Endothelial cell (in vitro differentiated cells): ENCODE data around the gene UBA5. TPM values are rescaled to one million over a fixed set of nuclear protein-coding genes. Genes with fewer than 3 reads are reported as not detected.

Experiments
- DNase-seq: peaks from one replicate; pipeline ENCODE4 v3.0.0; 2021; ENCODE audit warnings: low spot score
- H3K27ac Mint-ChIP-seq: one replicate; pipeline ENCODE4 v1.8.0; 2021; ENCODE audit warnings: mixed read lengths, inconsistent platforms; ENCODE audit not compliant: unreplicated experiment
- H3K27me3 Mint-ChIP-seq: one replicate; pipeline ENCODE4 v1.8.0; 2021; ENCODE audit warnings: mild to moderate bottlenecking, moderate library complexity, mixed read lengths, inconsistent platforms; ENCODE audit not compliant: unreplicated experiment
- H3K36me3 Mint-ChIP-seq: one replicate; pipeline ENCODE4 v1.8.0; 2021; ENCODE audit warnings: mild to moderate bottlenecking, low read depth, mixed read lengths, inconsistent platforms; ENCODE audit not compliant: unreplicated experiment
- H3K4me1 Mint-ChIP-seq: one replicate; pipeline ENCODE4 v1.8.0; 2021; ENCODE audit warnings: mild to moderate bottlenecking, mixed read lengths, inconsistent platforms; ENCODE audit not compliant: unreplicated experiment
- H3K4me3 Mint-ChIP-seq: one replicate; pipeline ENCODE4 v1.8.0; 2021; ENCODE audit warnings: mild to moderate bottlenecking, mixed read lengths, inconsistent platforms; ENCODE audit not compliant: unreplicated experiment
- H3K9me3 Mint-ChIP-seq: one replicate; pipeline ENCODE4 v1.8.0; 2021; ENCODE audit warnings: mixed read lengths, inconsistent platforms; ENCODE audit not compliant: unreplicated experiment
- total RNA-seq: library from RNA; stranded (reverse); fragmentation: NEBNext Ultra II Directional; extraction: Animal tissue kit (Norgen Biotek cat#: 25700); gene quantifications from one replicate; pipeline ENCODE4 v1.2.1, GENCODE V29; 2021; ENCODE audit not compliant: unreplicated experiment
- TF ChIP-seq, protein P1 (sequence below): fragments of 200-600 bp; sonication (generic); IDR thresholded peaks from one replicate; pipeline ENCODE4 v1.5.0; 2021; ENCODE audit warnings: antibody characterized with exemption; ENCODE audit not compliant: unreplicated experiment

Gene UBA5
- total RNA-seq, 1 donor from 2014 or later = 53.5 TPM

DNA sequence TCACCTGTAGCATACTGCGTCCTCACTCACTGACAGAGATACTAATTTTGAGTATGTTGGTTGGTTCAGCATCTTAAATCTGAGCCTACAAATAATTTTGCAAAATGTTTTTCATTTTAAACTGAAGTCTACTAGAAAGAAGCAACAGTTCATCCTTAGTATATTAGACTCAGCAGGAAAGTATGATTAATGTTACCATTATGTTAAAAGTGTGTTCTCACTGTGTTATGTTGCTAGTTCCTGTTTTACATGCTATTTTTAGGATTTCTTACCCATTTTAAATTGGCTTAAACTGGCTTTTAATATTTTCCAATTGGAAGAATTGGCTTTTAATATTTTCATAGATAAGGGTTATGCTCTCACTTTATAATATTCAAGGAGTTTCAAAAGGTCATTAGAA, 37.4 kb upstream of the UBA5 start:
- H3K27ac Mint-ChIP-seq = no peak overlapping the region

GRCh38 chr3:132623646-132624045, 36.5 kb upstream of the UBA5 start:
- H3K27ac Mint-ChIP-seq = no peak overlapping the region

More for the DNA sequence above, 37.4 kb upstream of the UBA5 start:
- Mint-ChIP-seq H3K4me3 (no peak overlapping the region), H3K36me3 (peaks cover 8% of the 10 kb centered on the region), H3K4me1 (peaks cover 28% of the 10 kb centered on the region), H3K27me3 (no peaks in the 10 kb centered on the region), H3K9me3 (no peaks in the 10 kb centered on the region)
- TF ChIP-seq, protein P1, sequence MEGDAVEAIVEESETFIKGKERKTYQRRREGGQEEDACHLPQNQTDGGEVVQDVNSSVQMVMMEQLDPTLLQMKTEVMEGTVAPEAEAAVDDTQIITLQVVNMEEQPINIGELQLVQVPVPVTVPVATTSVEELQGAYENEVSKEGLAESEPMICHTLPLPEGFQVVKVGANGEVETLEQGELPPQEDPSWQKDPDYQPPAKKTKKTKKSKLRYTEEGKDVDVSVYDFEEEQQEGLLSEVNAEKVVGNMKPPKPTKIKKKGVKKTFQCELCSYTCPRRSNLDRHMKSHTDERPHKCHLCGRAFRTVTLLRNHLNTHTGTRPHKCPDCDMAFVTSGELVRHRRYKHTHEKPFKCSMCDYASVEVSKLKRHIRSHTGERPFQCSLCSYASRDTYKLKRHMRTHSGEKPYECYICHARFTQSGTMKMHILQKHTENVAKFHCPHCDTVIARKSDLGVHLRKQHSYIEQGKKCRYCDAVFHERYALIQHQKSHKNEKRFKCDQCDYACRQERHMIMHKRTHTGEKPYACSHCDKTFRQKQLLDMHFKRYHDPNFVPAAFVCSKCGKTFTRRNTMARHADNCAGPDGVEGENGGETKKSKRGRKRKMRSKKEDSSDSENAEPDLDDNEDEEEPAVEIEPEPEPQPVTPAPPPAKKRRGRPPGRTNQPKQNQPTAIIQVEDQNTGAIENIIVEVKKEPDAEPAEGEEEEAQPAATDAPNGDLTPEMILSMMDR = no peak
- no peak for DNase-seq

GRCh38 chr3:132624790-132625189, 35.3 kb upstream of the UBA5 start:
- Mint-ChIP-seq H3K4me1 (peaks cover 28% of the 10 kb centered on the region), H3K36me3 (peaks cover 8% of the 10 kb centered on the region), H3K27me3 (no peaks in the 10 kb centered on the region), H3K4me3 (no peak overlapping the region), H3K27ac (no peak overlapping the region), H3K9me3 (no peaks in the 10 kb centered on the region)
- TF ChIP-seq, protein P1 = no peak
- no peak for DNase-seq

More at GRCh38 chr3:132623646-132624045, 36.5 kb upstream of the UBA5 start:
- DNase-seq = no peak
- Mint-ChIP-seq H3K4me1 (peaks cover 28% of the 10 kb centered on the region), H3K36me3 (peaks cover 8% of the 10 kb centered on the region), H3K27me3 (no peaks in the 10 kb centered on the region), H3K9me3 (no peaks in the 10 kb centered on the region), H3K4me3 (no peak overlapping the region)
- TF ChIP-seq, protein P1 = no peak

DNA sequence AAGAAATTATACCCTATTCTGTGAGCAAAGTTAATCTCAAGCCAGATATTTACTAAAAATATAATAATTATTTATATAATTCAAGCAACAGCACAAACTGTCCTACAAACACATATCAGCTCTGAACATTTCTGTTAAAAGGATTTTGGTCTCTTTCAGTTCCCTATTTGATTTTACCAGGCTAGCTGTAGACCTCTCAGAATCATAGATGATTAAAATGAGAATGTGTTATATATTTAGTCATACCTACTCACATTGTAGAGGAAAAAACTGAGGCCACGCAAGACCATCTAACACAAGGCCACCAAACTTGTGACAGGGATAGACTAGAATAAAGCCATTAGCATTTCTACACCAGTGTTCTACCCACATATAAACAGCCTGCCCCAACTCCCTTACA, 34.5 kb upstream of the UBA5 start:
- Mint-ChIP-seq H3K4me1 (peaks cover 24% of the 10 kb centered on the region), H3K27me3 (no peaks in the 10 kb centered on the region), H3K4me3 (no peak overlapping the region), H3K27ac (no peak overlapping the region), H3K36me3 (peaks cover 7% of the 10 kb centered on the region), H3K9me3 (no peaks in the 10 kb centered on the region)
- TF ChIP-seq, protein P1 = no peak
- DNase-seq = no peak

DNA sequence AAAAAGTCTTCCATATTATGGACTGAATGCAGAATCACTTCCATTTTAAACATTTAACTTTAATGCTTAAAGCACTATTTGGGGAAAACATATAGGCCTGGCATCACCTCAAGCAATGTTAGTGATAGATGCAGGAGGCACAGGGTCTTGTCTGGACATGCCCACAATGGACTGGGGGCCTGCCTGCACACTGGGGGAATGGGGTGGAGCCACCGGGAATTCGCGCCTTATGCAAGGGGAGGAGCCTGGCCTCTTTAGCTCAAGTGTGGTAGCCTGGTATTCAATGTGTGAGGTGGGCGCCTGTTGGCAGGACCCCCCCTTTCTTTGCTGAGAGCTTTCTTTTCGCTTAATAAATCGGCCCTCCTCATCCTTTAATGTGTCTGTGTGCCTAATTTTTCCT, 33.2 kb upstream of the UBA5 start:
- no peaks in the 10 kb centered on the region for H3K9me3 Mint-ChIP-seq
- peak overlapping the region; percentile 67 for H3K27ac Mint-ChIP-seq
- peaks cover 11% of the 10 kb centered on the region for H3K4me1 Mint-ChIP-seq
- H3K4me3 Mint-ChIP-seq = no peak overlapping the region
- no peak for DNase-seq
- no peaks in the 10 kb centered on the region for H3K27me3 Mint-ChIP-seq
- TF ChIP-seq, protein P1 = no peak
- H3K36me3 Mint-ChIP-seq = no peaks in the 10 kb centered on the region
